HG03103 (cell line): ENCODE measurements around the gene SLC47A1.
"Not testable (repeated sequence)": the region's sequence is repeated elsewhere in the genome, so short reads cannot be mapped to it uniquely, and the experiment has no call there.

ENCODE experiments used
- ATAC-seq: cut with Tn5 transposase; IDR thresholded peaks from one replicate; pipeline ENCODE4 v1.9.1; 2021; ENCODE audit warnings: low read depth; ENCODE audit not compliant: unreplicated experiment

Gene SLC47A1

DNA sequence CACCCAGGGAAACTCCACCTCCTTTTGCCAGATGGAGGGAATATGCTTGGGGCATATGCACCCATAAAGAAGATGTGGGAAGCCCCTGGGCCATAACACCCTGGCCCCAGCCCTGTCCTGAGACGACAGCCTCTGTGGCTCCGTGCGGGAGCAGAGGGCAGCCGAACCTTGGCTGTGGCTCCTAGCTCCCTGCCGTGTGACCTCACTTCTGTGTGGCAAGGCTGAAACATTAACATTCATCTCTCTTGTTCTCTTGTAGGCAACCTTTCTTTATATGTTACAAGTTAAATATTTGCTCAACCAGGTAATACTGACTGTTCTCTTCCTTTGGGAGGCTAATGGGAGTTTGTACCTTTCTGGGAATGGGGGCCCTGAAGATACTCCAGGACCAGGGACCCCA lies 17.5 kb downstream of the SLC47A1 start:
- no peak for ATAC-seq

DNA sequence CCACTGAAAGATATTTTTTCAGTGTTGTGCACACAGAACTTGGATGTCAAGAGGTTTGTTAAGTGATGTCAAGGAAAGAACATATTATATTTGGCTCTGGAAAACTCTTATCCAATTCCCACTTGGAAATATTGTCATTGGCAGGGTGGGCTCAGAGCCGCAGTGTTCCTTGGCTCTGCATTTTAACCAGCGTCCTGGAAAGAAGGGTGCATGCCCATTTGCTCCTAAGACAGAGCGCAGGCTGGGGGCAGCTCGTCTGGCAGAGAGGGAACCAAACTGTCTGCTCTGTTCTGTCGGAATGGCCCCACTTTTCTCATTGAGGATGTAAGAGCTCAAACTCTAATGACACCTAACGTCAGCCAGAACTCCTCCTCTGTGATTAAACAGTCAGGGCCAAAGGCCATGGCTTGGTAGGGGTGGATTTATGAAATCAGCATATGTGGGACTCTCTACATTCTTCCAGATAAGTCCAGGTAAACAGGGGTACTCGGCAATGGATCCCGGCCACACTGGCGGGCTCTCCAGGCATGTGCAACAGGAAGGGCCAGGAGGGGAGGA lies 18.0 kb downstream of the SLC47A1 start:
- ATAC-seq = no peak

DNA sequence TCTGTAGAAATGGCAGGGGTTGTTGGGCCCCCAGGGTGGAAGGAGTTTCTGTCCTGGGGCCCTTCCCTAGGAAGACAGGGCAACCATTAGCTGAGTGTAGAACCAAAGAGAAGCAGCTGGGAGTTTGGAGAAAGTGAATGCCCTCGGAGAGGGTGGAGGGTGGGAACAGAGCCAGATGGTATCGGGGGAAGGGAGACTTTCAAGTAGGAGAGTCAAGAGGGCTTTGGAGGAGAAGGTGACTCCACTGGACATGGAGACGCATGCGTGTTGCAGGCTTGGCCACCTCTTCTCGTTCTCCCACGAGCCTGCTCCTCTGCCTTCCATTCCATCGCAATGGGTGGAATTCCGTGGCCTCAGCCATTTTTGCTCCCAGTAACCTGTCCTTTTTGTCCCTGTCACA lies 19.4 kb downstream of the SLC47A1 start:
- ATAC-seq = no peak

DNA sequence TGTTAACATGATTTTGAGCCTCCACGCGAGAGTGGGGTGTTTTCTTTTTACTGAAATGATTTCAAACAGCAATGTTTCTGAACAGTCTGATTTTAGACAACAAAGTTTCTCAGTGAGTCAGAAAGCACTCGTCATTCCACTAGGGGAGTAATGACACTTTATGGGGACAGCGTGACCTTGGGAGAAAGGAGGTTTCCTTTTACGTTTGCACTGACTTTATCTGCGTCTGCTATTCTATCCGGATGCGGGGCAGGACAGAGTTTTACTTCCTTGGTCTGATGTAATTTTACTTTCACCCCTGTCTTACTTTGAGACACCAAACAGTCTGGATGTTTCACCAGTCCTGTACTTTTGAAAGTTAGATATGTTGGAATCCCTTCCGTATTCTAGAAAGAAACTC lies 20.7 kb downstream of the SLC47A1 start:
- ATAC-seq = no peak

DNA sequence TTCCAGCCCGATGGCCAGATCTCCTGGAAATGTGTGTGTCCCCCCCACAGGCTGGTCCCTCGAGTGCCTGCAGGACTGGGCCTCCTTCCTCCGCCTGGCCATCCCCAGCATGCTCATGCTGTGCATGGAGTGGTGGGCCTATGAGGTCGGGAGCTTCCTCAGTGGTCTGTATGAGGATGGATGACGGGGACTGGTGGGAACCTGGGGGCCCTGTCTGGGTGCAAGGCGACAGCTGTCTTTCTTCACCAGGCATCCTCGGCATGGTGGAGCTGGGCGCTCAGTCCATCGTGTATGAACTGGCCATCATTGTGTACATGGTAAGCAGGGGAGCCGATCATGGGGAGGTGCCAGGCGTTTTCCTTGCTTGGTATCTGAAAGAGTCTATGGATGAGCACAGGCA lies 22.1 kb downstream of the SLC47A1 start:
- no peak for ATAC-seq

DNA sequence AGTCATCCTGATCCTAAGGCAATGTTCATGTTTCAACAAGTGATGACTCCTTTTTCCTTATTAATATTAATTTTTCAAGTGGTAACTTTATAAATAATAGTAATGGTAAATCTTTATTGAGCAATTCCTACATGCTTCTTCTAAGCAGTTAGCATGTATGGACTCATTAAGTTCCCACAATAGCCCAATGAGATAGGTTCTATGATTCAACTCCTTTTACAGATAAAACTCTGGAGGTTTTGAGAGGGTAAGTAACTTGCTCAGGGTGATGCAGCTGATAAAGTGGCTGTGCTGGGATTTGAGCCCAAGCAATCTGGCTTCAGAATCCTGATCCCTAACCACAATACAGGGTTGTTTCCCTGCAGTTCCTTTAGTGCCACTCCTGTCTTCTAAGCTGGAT lies 25.3 kb downstream of the SLC47A1 start:
- ATAC-seq = no peak

DNA sequence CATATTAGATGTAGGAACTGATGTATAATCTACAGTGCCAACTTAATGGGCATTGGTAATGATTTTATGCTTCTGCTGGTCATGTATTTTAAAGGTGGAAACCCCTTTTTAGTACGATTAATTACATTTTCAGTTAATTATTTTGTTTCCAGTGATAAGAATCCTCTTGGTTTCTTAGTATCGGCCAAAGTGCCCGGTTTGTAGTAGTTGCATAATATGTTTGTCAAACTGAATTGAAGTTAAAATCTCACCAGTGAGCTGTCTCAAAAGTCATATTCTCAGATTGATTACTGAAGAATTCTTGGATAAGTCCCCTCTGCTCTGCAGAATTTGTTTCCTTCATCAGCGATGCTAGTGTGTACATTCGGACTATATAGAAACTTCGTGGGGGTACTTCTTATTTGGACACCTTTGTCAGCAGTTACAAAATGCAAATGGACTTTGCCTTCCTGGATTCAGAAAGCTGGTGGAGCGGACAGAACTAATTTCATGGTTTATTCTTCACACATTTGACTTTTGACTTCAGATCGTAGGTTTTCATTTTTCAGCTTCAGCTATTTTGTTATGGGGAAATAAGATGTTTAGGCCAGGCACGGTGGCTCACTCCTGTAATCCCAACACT lies 28.2 kb downstream of the SLC47A1 start:
- no peak for ATAC-seq

DNA sequence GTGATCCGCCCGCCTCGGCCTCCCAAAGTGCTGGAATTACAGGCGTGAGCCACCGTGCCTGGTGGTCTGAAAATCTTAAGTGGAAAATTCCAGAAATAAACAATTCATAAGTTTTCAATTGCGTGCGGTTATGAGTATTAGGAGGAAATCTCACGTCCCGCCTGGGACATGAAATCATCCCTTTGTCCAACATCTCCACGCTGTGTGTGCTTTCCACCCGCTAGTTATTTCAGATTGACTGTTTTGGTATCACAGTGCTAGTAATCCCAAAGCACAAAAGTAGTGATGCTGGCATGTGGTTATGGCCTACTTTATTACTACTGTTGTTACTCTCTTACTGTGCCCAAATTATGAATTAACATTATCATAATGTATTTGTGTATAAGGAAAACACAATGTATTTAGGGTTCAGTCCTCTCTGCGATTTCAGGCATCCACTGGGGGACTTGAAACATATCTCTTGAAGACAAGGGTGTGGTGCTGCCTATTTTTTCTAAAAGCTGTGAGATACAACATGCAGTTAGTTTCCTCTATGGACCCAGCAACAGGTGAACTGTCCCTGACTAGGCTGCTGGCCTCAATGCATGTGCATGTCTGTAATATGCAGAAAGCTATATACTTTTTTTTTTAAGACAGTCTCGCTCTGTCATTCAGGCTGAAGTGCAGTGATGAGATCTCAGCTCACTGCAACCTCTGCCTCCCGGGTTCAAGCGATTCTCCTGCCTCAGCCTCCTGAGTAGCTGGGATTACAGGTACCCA lies 32.3 kb downstream of the SLC47A1 start:
- ATAC-seq = no peak

DNA sequence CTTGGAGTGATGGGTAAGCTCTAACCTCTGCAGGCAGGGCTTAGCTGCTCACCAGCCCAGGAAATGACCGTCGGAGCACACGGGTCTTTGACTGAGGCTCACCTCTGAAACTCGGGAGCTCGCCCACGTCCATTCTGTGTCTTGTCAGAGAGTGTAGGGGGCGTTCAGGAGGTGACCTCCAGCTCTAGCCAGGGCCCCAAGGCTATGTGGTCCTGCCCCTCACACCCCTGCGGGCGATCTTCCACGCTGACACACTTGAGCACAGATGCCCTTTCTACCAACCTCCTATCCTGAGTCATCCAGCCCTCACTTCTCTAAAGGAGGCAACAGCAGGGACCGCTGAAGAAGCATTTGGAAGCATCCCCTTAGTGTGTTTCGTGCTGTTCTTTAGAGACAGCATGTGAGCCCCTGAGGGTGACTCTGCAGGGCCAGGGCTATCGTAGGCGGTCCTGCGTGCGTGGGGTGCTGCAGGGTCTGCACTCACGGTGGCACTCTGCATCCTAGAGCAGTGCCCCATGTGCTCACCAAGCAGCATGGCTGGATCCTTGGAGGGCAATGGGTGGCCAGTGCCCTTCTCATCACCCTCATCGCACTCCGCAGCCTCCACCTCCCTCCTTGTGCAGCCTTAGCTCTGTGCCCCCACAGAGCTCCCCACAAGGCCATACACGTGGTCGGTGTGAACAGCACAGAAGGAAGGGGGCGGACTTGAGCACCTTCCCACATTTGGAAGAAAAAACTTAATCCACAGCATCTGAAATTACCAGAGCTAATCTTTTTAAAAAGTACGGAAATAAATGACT lies 33.8 kb downstream of the SLC47A1 start:
- no peak for ATAC-seq

DNA sequence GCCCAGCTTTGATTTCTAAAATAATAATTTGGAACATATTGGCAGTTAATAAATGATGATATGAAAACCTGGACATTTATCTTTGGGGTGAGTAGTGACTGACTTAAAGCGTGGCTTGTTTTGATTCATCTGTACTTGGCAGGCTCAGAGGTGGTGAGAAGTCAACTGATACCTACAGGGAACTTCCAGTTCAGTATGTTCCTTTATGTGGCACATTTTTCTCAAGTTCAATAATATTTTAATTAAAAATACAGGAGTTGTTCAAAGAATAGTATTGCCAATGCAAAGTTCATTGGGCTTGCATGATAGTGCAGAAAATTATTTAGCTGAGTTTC lies 34.3 kb downstream of the SLC47A1 start:
- ATAC-seq = no peak

DNA sequence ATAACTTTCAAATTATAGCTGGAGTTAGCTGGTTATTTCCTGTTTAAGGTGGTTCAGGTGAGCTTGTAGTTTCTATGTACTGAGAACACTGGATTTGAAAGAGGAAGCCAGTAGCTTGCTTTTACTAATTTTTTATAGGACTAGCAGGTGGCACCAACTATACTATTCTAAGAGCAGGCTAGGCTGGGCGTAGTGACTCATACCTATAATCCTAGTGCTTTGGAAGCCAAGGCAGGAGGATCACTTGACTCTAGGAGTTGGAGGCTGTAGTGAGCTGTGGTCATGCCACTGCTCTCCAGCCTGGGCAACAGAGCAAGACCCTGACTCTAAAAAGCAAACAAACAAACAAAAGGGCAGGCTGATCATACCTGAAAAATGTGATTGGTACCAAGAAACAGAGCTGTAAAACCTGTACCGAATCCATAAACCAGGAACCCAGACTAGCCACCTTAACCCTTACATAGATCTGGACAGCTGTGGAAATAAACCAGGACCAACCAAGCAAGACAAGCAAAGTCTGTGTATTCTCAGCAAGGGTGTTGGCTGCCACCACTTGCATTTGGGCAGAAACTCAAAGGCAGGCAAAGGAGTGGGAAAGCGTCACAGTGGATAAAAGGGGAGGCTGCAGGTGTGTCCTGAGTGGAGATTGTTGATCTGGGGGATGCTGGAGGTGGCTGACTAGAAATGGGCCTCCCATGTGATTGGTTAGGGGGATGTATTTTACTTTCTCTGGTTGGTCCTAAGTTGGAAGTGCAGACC lies 36.3 kb downstream of the SLC47A1 start:
- ATAC-seq = no peak

DNA sequence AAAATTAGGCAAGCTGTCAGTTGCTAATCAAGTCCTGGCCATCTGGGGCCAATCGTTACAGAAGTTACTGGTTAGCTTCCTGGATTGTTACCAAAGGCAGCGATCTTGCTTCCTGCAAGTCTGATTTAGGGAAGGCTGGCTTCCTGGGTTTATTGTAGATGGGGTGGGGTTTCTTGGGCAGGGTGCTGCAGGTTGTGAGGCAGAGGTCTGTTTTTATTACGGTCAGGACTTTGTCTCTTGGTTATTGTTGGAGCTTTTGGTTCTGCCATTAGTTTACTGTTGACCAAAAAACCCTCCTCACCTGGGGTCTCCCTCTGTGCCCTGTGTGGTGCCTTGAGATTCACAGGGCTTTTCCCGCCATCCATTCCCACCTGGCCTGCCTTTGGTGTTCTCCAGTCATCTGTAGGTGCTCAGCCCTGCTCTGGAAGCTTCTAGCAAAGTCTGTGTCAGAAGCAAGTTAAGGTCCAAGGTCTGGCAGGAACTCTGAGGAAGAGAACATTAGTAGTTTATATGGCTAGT lies 36.9 kb downstream of the SLC47A1 start:
- ATAC-seq = no peak

DNA sequence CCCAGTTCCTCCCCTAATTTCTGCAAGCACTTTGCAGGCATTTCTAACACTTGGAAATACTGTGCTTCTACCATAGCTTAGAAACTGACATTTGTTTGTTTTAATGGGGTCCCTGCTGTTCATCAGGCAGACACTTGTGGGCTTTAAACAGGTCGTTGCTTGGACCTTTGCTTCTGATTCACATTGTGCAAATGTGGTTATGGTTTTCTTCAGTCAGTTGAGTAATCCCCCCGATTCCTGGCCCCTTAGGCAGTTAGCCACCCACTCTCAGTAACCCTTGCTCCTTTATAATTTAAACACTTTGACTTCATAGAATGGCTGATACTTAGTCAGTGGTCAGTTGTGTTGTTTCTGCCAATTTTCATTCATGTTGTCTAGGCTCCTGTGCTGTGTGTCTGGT lies 39.4 kb downstream of the SLC47A1 start:
- ATAC-seq = no peak

DNA sequence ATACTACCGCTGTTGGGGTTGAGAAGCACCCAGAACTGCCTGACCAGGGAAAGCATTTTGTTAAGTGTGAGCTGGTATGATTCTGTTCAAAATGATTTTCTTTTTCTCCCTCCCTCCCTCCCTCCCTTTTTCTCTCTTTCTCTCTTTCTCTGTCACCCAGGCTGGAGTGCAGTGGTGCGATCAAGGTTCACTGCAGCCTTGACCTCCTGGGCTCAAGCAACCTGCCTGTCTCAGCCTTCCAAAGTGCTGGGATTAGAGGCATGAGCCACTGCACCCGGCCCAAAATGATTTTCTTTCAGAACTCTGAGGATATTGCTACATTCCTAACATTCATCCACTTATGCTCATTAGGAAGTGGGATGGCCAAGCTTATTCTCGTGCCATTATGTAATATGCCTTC lies 41.3 kb downstream of the SLC47A1 start:
- ATAC-seq = no peak

DNA sequence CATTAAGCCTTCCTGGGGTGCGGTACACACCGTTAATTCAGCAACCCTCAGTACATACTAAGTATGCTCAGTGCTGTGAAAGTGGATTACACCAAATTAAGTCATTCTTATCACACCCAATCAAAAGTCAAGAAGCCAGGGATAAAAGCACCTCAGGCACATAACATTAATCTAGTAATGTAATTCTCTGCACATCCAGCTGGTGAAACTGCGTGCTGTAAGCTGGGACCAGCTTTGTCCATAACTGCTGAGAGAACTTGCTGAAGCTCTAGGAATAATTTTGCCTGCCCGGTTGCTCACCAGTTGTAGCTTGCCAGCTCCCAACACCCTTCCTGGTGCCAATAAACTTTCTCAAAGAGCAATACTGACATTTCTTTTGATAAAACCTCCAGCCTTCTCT lies 44.9 kb downstream of the SLC47A1 start:
- ATAC-seq = no peak

DNA sequence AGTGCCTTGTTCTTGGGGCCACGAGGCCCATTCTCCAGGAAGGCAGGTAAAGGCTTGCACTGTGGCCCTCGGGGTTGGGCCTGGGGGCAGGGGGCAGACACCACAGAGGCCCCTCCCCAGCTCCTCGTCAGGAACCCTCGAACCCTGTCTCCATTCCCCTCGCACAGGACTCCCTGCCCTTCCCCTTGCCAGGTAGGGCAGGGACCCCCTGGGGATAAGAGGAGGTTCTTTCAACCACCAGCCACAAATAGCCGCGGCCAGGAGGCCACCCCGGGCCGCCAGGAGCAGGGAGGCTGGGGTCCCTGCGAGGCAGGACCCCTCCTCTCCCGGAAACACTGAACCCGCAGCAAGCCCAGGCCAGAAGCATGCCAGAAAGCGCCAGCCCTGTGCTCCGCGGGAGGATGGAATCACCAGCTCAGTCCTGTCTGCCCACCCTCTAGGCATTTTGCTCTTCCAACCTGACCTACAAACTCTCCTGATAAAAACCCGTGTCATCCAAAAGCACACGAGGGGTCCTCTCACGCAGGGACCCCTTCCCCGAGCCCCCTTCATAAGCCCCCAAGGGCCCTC lies 45.6 kb downstream of the SLC47A1 start:
- no peak for ATAC-seq

DNA sequence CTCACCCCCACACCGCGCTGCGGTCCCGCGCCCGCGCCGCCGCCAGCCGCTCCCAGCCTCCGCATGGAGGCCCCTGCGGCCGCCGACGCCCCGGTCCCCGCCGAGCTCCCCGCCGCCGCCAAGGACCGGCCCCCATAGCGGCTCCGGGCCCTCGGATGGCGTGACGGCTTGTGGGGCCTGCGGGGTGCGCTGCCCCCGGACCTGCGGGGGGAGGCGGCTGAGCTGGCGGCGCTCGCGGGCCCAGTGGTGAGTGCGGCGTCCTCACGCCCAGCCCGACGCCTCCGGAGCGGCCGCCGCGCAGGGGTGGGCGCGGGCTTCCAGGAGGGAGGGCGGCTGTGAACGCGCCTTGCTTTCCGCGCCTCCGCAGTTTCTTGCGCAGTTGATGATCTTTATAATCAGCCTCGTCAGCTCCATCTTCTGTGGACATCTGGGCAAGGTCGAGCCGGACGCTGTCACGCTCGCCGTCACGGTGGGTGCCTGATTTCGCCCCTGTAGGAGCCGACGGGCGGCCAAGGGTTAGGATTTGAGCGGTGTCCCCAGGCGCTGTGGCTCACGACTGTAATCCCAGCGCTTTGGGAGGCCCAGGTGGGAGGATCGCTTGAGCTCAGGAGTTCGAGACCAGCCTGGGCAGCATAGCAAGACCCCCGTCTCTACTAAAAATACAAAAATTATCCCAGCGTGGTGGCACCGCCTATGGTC lies 46.4 kb downstream of the SLC47A1 start:
- ATAC-seq = no peak

DNA sequence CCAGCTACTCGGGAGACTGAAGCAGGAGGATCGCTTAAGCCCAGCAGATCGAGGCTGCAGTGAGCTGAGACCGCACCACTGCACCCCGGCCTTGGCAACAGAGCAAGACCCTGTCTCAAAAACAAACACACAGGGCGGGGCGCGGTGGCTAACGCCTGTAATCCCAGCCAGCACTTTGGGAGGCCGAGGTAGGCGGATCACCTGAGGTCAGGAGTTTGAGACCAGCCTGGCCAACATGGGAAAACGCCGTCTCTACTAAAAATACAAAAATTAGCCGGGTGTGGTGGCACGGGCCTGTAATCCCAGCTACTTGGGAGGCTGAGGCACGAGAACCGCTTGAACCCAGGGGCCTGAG lies 46.9 kb downstream of the SLC47A1 start:
- not testable (repeated sequence) for ATAC-seq

DNA sequence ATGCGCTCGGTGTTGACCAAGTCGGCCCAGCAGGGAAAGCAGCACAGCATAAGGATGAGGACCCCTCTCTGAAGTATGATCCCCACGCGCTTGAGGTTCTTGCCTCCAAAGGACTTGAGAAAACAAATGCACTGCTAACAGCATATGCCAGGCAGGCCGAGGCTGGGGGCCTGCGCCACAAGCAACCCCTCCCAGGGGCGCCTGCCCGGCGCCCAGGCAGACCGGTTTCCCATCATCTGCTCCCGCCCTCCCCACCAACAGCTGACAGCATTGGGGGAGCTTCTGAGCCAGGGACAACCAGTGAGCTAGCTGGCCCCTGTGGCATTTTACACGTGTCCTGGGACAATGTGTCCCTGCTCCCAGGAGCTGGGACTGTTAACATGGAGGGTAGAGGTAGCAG lies 48.5 kb downstream of the SLC47A1 start:
- not testable (repeated sequence) for ATAC-seq

DNA sequence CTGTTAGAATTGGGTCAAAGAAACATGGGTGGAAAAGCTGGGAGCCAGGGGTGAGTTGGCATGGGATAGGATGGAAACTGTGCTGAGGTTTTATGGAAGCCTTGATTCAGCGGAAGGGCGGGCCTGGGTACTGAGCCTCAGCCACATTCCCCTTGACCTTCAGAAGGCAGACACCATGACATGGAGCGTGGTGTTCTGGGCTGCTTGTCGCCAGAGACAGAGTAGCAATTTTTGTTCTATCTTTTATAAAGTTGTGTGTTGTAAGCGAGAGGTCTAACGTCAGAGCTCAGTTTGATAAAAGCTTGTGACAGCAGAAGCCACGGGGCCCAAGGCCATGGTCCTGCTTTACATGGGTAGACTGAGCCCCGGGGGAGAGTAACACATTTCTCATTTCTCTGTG lies 50.2 kb downstream of the SLC47A1 start:
- no peak for ATAC-seq
